Right lobe of liver (tissue), 6 donors: ENCODE results near the gene LDB3. TPM values are rescaled to one million over a fixed set of nuclear protein-coding genes. Genes with fewer than 3 reads are reported as not detected.
A peak's percentile ranks its signal among the peaks of the same experiment; 100 is the strongest.

ENCODE experiments used
- ATAC-seq, 4 donors: fragments of 200-7000 bp; cut with Tn5 transposase; one replicate each; pipeline ENCODE4 v1.9.1; 2020; ENCODE audit warnings: mild to moderate bottlenecking in 4 of 4, moderate library complexity in 4 of 4
- DNase-seq, 3 donors: peaks; one replicate each; pipeline ENCODE4 v3.0.0-alpha.2; 2020
- H3K27ac ChIP-seq, 3 donors: fragments of 200-600 bp; one replicate each; pipeline ENCODE4 v1.8.0; 2022
- H3K27me3 ChIP-seq, 2 donors: fragments of 200-600 bp; one replicate each; pipeline ENCODE4 v1.8.0; 2022
- H3K36me3 ChIP-seq, 4 donors: fragments of 200-600 bp; sonication (generic) in 1 of 4; one replicate each; pipeline versions ENCODE4 v1.5.1 to v1.8.0; 2017 to 2022; ENCODE audit warnings: control low read depth in 1 of 4
- H3K4me1 ChIP-seq, 4 donors: fragments of 200-600 bp; sonication (generic) in 1 of 4; one replicate each; pipeline versions ENCODE4 v1.5.1 to v1.8.0; 2017 to 2022; ENCODE audit warnings: control low read depth in 1 of 4
- H3K4me3 ChIP-seq, 3 donors: fragments of 200-600 bp; one replicate each; pipeline ENCODE4 v1.8.0; 2022
- H3K9me3 ChIP-seq, 4 donors: fragments of 200-600 bp; sonication (generic) in 1 of 4; one replicate each; pipeline versions ENCODE4 v1.5.1 to v1.8.0; 2017 to 2022; ENCODE audit warnings: control low read depth in 1 of 4
- CTCF ChIP-seq, 4 donors: fragments of 200-600 bp in 3 of 4; fragments of 450-650 bp in 1 of 4; IDR thresholded peaks; one replicate each; pipeline versions ENCODE4 v1.5.1 to v1.8.0; 2016 to 2022; ENCODE audit warnings: antibody characterized with exemption in 4 of 4, mild to moderate bottlenecking in 2 of 4
- POLR2A ChIP-seq: fragments of 450-650 bp; IDR thresholded peaks from one replicate; pipeline ENCODE4 v1.6.1; 2017; ENCODE audit warnings: antibody characterized with exemption, mild to moderate bottlenecking
- WGBS: methylation state at CpG from one replicate; pipeline ENCODE4 v1.1.6; 2018; ENCODE audit warnings: low coverage, low lambda C conversion rate; ENCODE audit not compliant: insufficient coverage; ENCODE audit errors: missing lambda C conversion rate; 5-methylcytosine and 5-hydroxymethylcytosine counted together
- intact Hi-C, 2 donors: fragments of 100-400 bp; cut with DNase I; formaldehyde crosslinking; loops; one replicate each; pipeline versions ENCODE4 v1.11.2 to v1.14.1; 2022
- total RNA-seq, 6 experiments: library from RNA; depleted of rRNA in 2 of 6; stranded (reverse); fragments of >200 nt in 2 of 6; fragmentation: NEBNext Ultra II Directional in 3 of 6; extraction: Animal tissue kit (Norgen Biotek cat#: 25700) in 3 of 6; gene quantifications; one replicate each; pipeline versions ENCODE4 v1.1.0 to v1.2.4, GENCODE V29; 2016 to 2023
- donor health status: DM: no; HTN: yes; CAD: no.
- donor health status: DM: no; HTN: no; CAD: no.
- donor health status: DM: no; HTN: no; CAD: no.
- donor health status: DM: no; HTN: yes; CAD: no.
- donor health status: DM: no; HTN: yes; CAD: no.

Gene LDB3
- total RNA-seq, 6 experiments from 2014 or later, result 0.07 to 0.29 (median 0.12) TPM

- H3K4me1 ChIP-seq, result no peaks in the 10 kb centered on the region
- WGBS, result 70% methylated on average over 1 of the region's 2 CpGs
- intact Hi-C loops, result loop anchor here in 1 of 2 donors (10.0 kb wide), 1 partner anchor 189 kb away; no protein-coding TSS in a partner anchor
- H3K27ac ChIP-seq, result no peak overlapping the region
- TF ChIP-seq POLR2A (no peak), CTCF (IDR thresholded peaks at IDR 0.05) (no peak)
- H3K27me3 ChIP-seq, result no peaks in the 10 kb centered on the region
- ATAC-seq (no peak), DNase-seq (no peak)
- no peaks in the 10 kb centered on the region for H3K9me3 ChIP-seq
- no peak overlapping the region for H3K4me3 ChIP-seq
- H3K36me3 ChIP-seq, result no peaks in the 10 kb centered on the region
Measured at GRCh38 chr10:86705905-86706304, 37.6 kb downstream of the LDB3 start.

- H3K27me3 ChIP-seq, result no peaks in the 10 kb centered on the region
- TF ChIP-seq CTCF (IDR thresholded peaks at IDR 0.05), result no peak
- no peak for TF ChIP-seq POLR2A
- no peaks in the 10 kb centered on the region for H3K4me1 ChIP-seq
- no peak for ATAC-seq
- H3K4me3 ChIP-seq, result no peak overlapping the region
- no peaks in the 10 kb centered on the region for H3K36me3 ChIP-seq
- intact Hi-C loops, result loop anchor here in 1 of 2 donors (10.0 kb wide), 1 partner anchor 188 kb away; no protein-coding TSS in a partner anchor
- DNase-seq, result peak in 1 of 3 donors; percentile 50
- no CpG with 5 or more reads among the region's 12 CpGs for WGBS
- no peaks in the 10 kb centered on the region for H3K9me3 ChIP-seq
- H3K27ac ChIP-seq, result no peak overlapping the region
Measured at GRCh38 chr10:86706401-86706841, 38.1 kb downstream of the LDB3 start.

- TF ChIP-seq CTCF (IDR thresholded peaks at IDR 0.05) (no peak), POLR2A (no peak)
- no peaks in the 10 kb centered on the region for H3K36me3 ChIP-seq
- H3K4me3 ChIP-seq, result no peak overlapping the region
- 100% methylated on average over 1 of the region's 1 CpG for WGBS
- H3K9me3 ChIP-seq, result no peaks in the 10 kb centered on the region
- no peak overlapping the region for H3K27ac ChIP-seq
- no peaks in the 10 kb centered on the region for H3K27me3 ChIP-seq
- ATAC-seq, result no peak
- no peaks in the 10 kb centered on the region for H3K4me1 ChIP-seq
- intact Hi-C loops, result loop anchor here in 1 of 2 donors (10.0 kb wide), 1 partner anchor 188 kb away; no protein-coding TSS in a partner anchor
- no peak for DNase-seq
Measured at GRCh38 chr10:86706977-86707376, 38.7 kb downstream of the LDB3 start.

GRCh38 chr10:86707505-86707904, 39.2 kb downstream of the LDB3 start:
- intact Hi-C loops, result loop anchor here in 1 of 2 donors (10.0 kb wide), 1 partner anchor 187 kb away; no protein-coding TSS in a partner anchor
- no peaks in the 10 kb centered on the region for H3K9me3 ChIP-seq
- ATAC-seq, result no peak
- H3K27me3 ChIP-seq, result no peaks in the 10 kb centered on the region
- H3K4me3 ChIP-seq, result no peak overlapping the region
- H3K27ac ChIP-seq, result no peak overlapping the region
- TF ChIP-seq POLR2A (no peak), CTCF (IDR thresholded peaks at IDR 0.05) (no peak)
- H3K4me1 ChIP-seq, result no peaks in the 10 kb centered on the region
- no peaks in the 10 kb centered on the region for H3K36me3 ChIP-seq
- peak in 1 of 3 donors; percentile 42 for DNase-seq
- WGBS, result no CpG with 5 or more reads among the region's 4 CpGs
